IMR-90 (cell line): ENCODE data around the gene SNAP25. TPM values are rescaled to one million over a fixed set of nuclear protein-coding genes. Genes with fewer than 3 reads are reported as not detected.

Experiments used
- ATAC-seq: fragments of 200-7000 bp; cut with Tn5 transposase; 2 replicates; pipeline ENCODE4 v1.9.1; 2020; ENCODE audit warnings: low read depth, mild to moderate bottlenecking, moderate library complexity
- BruUV-seq: library from RNA; stranded (reverse); fragments of 400-500 nt; replicated peaks from 2 replicates; lab custom pipeline; 2021; lab: Mats Ljungman, UMichigan
- CTCF ChIA-PET: fragments of 300-600 bp; formaldehyde crosslinking; extraction: SDS; loops from one replicate; lab custom pipeline; 2021; ENCODE audit warnings: antibody characterized with exemption; lab: Yijun Ruan, JAX
- POLR2A ChIA-PET: fragments of 300-600 bp; sonication (Branson Sonifier 250); formaldehyde crosslinking; loops from one replicate; lab custom pipeline; 2022; ENCODE audit warnings: antibody characterized with exemption; ENCODE audit not compliant: unreplicated experiment; lab: Charles Lee
- DNase-seq: peaks from one replicate; pipeline ENCODE4 v3.0.0; 2013
- H2AFZ ChIP-seq: replicated peaks from 2 replicates; pipeline ENCODE3; 2013; ENCODE audit warnings: low read length, mild to moderate bottlenecking; ENCODE audit not compliant: poor library complexity
- H2AK5ac ChIP-seq: 2 replicates; pipeline ENCODE4 v1.6.1; 2013; ENCODE audit warnings: low read depth, low read length, inconsistent platforms
- H2AK9ac ChIP-seq: replicated peaks from 2 replicates; pipeline ENCODE3; 2013; ENCODE audit warnings: mild to moderate bottlenecking, low read depth, low read length, moderate library complexity; ENCODE audit not compliant: poor library complexity
- H2BK120ac ChIP-seq: 2 replicates; pipeline ENCODE4 v1.6.1; 2013; ENCODE audit warnings: low read depth, low read length, inconsistent platforms
- H2BK15ac ChIP-seq: 3 replicates; pipeline ENCODE4 v1.6.1; 2013; ENCODE audit warnings: low read depth, low read length, inconsistent platforms
- H2BK20ac ChIP-seq: 2 replicates; pipeline ENCODE4 v1.6.1; 2013; ENCODE audit warnings: low read depth, mild to moderate bottlenecking, inconsistent platforms, low read length, moderate library complexity
- H2BK5ac ChIP-seq: 2 replicates; pipeline ENCODE4 v1.6.1; 2013; ENCODE audit warnings: mild to moderate bottlenecking, low read depth, low read length, inconsistent platforms; ENCODE audit not compliant: poor library complexity, severe bottlenecking
- H3K14ac ChIP-seq: replicated peaks from 2 replicates; pipeline ENCODE4 v1.6.1; 2013; ENCODE audit warnings: low read depth, low read length, inconsistent platforms
- H3K18ac ChIP-seq: 2 replicates; pipeline ENCODE4 v1.6.1; 2013; ENCODE audit warnings: low read depth, low read length, control low read depth
- H3K23ac ChIP-seq: 2 replicates; pipeline ENCODE4 v1.6.1; 2013; ENCODE audit warnings: low read depth, low read length, inconsistent platforms
- H3K27ac ChIP-seq: 2 replicates; pipeline ENCODE4 v1.5.1; 2013; ENCODE audit warnings: mild to moderate bottlenecking, control low read depth, low read length; ENCODE audit not compliant: insufficient read depth
- H3K27me3 ChIP-seq: 2 replicates; pipeline ENCODE4 v1.6.1; 2013; ENCODE audit warnings: low read length; ENCODE audit not compliant: control insufficient read depth, insufficient read depth
- H3K36me3 ChIP-seq: 2 replicates; pipeline ENCODE4 v1.6.1; 2013; ENCODE audit warnings: low read length, mixed read lengths; ENCODE audit not compliant: control insufficient read depth, insufficient read depth
- H3K4ac ChIP-seq: 2 replicates; pipeline ENCODE4 v1.6.1; 2013; ENCODE audit warnings: low read depth, low read length, inconsistent platforms
- H3K4me1 ChIP-seq: 2 replicates; pipeline ENCODE4 v1.6.1; 2013; ENCODE audit warnings: low read length, mixed read lengths; ENCODE audit not compliant: control insufficient read depth, insufficient read depth
- H3K4me2 ChIP-seq: 2 replicates; pipeline ENCODE4 v1.6.1; 2013; ENCODE audit warnings: low read depth, mild to moderate bottlenecking, control low read depth, low read length, moderate library complexity
- H3K4me3 ChIP-seq: 2 replicates; pipeline ENCODE4 v1.5.1; 2013; ENCODE audit warnings: low read depth, mild to moderate bottlenecking, control low read depth, low read length, moderate library complexity; ENCODE audit not compliant: insufficient read depth
- H3K56ac ChIP-seq: 2 replicates; pipeline ENCODE4 v1.6.1; 2013; ENCODE audit warnings: low read length, inconsistent platforms; ENCODE audit not compliant: insufficient read depth; ENCODE audit errors: extremely low read depth
- H3K79me1 ChIP-seq, 2 experiments: 2 replicates each; pipeline ENCODE4 v1.6.1; 2013; ENCODE audit warnings: low read length in 2 of 2, inconsistent platforms in 1 of 2, low read depth in 1 of 2
- H3K9ac ChIP-seq: 2 replicates; pipeline ENCODE4 v1.6.1; 2013; ENCODE audit warnings: low read depth, low read length, control low read depth
- H3K9me1 ChIP-seq: 2 replicates; pipeline ENCODE4 v1.6.1; 2013; ENCODE audit warnings: low read length, inconsistent platforms; ENCODE audit not compliant: insufficient read depth
- H3K9me3 ChIP-seq: 2 replicates; pipeline ENCODE4 v1.6.1; 2013; ENCODE audit warnings: low read length; ENCODE audit not compliant: control insufficient read depth, insufficient read depth
- H4K20me1 ChIP-seq: 2 replicates; pipeline ENCODE4 v1.6.1; 2013; ENCODE audit warnings: low read length, inconsistent platforms; ENCODE audit not compliant: insufficient read depth
- H4K5ac ChIP-seq: 2 replicates; pipeline ENCODE4 v1.6.1; 2013; ENCODE audit warnings: mild to moderate bottlenecking, low read depth, low read length, control low read depth
- H4K8ac ChIP-seq, 2 experiments: 2 replicates each; pipeline ENCODE4 v1.6.1; 2013; ENCODE audit warnings: low read depth in 2 of 2, low read length in 2 of 2, control low read depth in 1 of 2, inconsistent platforms in 1 of 2
- H4K91ac ChIP-seq: 2 replicates; pipeline ENCODE4 v1.6.1; 2013; ENCODE audit warnings: low read depth, low read length, inconsistent platforms; ENCODE audit not compliant: insufficient read depth
- BHLHE40 ChIP-seq: fragments of 150-350 bp; IDR thresholded peaks from 2 replicates; pipeline ENCODE4 v1.6.1; 2016; ENCODE audit warnings: mild to moderate bottlenecking, low read depth, low read length
- CEBPB ChIP-seq: IDR thresholded peaks from 2 replicates; pipeline ENCODE4 v1.6.1; 2012; ENCODE audit warnings: low read depth, low read length, improper control_type of control experiment
- CHD1 ChIP-seq: IDR thresholded peaks from 2 replicates; pipeline ENCODE4 v1.6.1; 2012; ENCODE audit warnings: low read depth, low read length, improper control_type of control experiment
- FOS ChIP-seq: fragments of 150-350 bp; IDR thresholded peaks from 2 replicates; pipeline ENCODE4 v1.6.1; 2016; ENCODE audit warnings: low read depth, low read length
- MAFK ChIP-seq: IDR thresholded peaks from 2 replicates; pipeline ENCODE4 v1.6.1; 2012; ENCODE audit warnings: low read depth, low read length, improper control_type of control experiment
- MAZ ChIP-seq: IDR thresholded peaks from 2 replicates; pipeline ENCODE4 v1.6.1; 2012; ENCODE audit warnings: low read depth, mild to moderate bottlenecking, low read length, improper control_type of control experiment, moderate library complexity, borderline replicate concordance
- MXI1 ChIP-seq: IDR thresholded peaks from 2 replicates; pipeline ENCODE4 v1.6.1; 2012; ENCODE audit warnings: low read depth, mild to moderate bottlenecking, low read length, moderate library complexity, borderline replicate concordance
- NFE2L2 ChIP-seq: fragments of 150-350 bp; IDR thresholded peaks from 2 replicates; pipeline ENCODE4 v1.6.1; 2016; ENCODE audit warnings: low read depth, mild to moderate bottlenecking, low read length
- POLR2A ChIP-seq: IDR thresholded peaks from 2 replicates; pipeline ENCODE4 v1.6.1; 2012; ENCODE audit warnings: mild to moderate bottlenecking, low read depth, low read length
- RAD21 ChIP-seq: IDR thresholded peaks from 2 replicates; pipeline ENCODE4 v1.6.1; 2012; ENCODE audit warnings: low read length, improper control_type of control experiment
- RCOR1 ChIP-seq: IDR thresholded peaks from 2 replicates; pipeline ENCODE4 v1.6.1; 2012; ENCODE audit warnings: mild to moderate bottlenecking, low read length, improper control_type of control experiment; ENCODE audit not compliant: insufficient replicate concordance
- RFX5 ChIP-seq: IDR thresholded peaks from 2 replicates; pipeline ENCODE4 v1.8.0; 2012; ENCODE audit warnings: low read depth, mild to moderate bottlenecking, low read length, moderate library complexity
- SMC3 ChIP-seq: fragments of 150-350 bp; IDR thresholded peaks from 2 replicates; pipeline ENCODE4 v1.6.1; 2016; ENCODE audit warnings: low read depth, mild to moderate bottlenecking, antibody characterized with exemption, low read length, moderate library complexity
- WGBS, 2 experiments: methylation state at CpG; one replicate each; pipeline versions ENCODE4 v1.1.5 to v1.1.7; 2013; ENCODE audit warnings: missing lambda C conversion rate in 2 of 2; ENCODE audit not compliant: insufficient read length in 1 of 2; ENCODE audit errors: extremely low coverage in 2 of 2; 5-methylcytosine and 5-hydroxymethylcytosine counted together
- dilution Hi-C: fragments of 300-500 bp; cut with HindIII; formaldehyde crosslinking; loops from one replicate; pipeline ENCODE4 v1.14.3; 2018; ENCODE audit warnings: low sequenced_read_pairs; ENCODE audit not compliant: unreplicated experiment
- in situ Hi-C: fragments of 300-500 bp; cut with MboI; formaldehyde crosslinking; loops from 3 replicates; pipeline ENCODE4 v1.14.3; 2019; ENCODE audit warnings: low sequenced_read_pairs, inconsistent platforms, mixed read lengths
- intact Hi-C: fragments of 100-400 bp; cut with micrococcal nuclease; formaldehyde crosslinking; loops from 2 replicates; pipeline ENCODE4 v1.10.0; 2022
- polyA plus RNA-seq, 3 experiments: library from polyadenylated mRNA; depleted of rRNA; stranded (reverse); fragments of >200 nt; gene quantifications; 2 replicates each; pipeline ENCODE4 v1.2.3, GENCODE V29; 2012; ENCODE audit warnings: low replicate concordance in 1 of 3
- total RNA-seq: library from RNA; depleted of rRNA; stranded (reverse); fragments of >200 nt; gene quantifications from 2 replicates; pipeline ENCODE4 v1.2.3, GENCODE V29; 2012
- TF ChIP-seq, protein P1 (sequence below): conservative IDR thresholded peaks from 2 replicates; pipeline ENCODE4 v1.5.1; 2012; ENCODE audit warnings: mild to moderate bottlenecking, low read depth, low read length, improper control_type of control experiment
- TF ChIP-seq, protein P2 (sequence below): fragments of 150-350 bp; IDR thresholded peaks from 2 replicates; pipeline ENCODE4 v1.6.1; 2016; ENCODE audit warnings: low read depth, mild to moderate bottlenecking, low read length, moderate library complexity, borderline replicate concordance
- TF ChIP-seq, protein P3 (sequence below): fragments of 150-350 bp; IDR thresholded peaks from 2 replicates; pipeline ENCODE4 v1.6.1; 2017; ENCODE audit warnings: mild to moderate bottlenecking, antibody characterized with exemption, low read length, low read depth

The SNAP25 gene
- total and polyA plus RNA-seq, 2 of the 4 experiments (the other 2 are of a cell fraction), result 1.1 to 2.8 TPM

DNA sequence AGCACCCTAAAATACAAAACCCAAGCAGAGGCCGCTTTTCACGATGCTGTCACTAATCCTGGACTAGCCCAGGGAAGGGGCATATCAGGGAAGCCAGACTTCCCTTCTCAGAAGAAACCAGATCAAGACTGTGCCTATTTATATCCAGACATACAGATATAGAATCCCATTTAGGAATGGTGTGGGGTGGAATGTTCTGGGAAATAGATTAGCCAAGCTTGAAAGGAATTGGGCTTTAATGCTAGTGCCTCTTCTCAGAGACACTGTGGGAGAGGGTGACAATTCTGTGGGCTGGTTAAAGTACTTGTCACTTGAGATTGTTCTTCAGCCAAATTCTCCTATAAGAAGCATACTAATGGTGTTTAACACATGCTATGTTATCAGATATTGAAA, 45.5 kb downstream of the SNAP25 start:
- Histone ChIP-seq H4K8ac (no peak overlapping the region), H3K4me2 (no peak overlapping the region), H3K14ac (no peak overlapping the region), H3K4me1 (peaks cover 9% of the 10 kb centered on the region), H4K5ac (no peak overlapping the region), H2AK5ac (no peak overlapping the region), H3K18ac (no peak overlapping the region), H4K91ac (no peak overlapping the region; the same call in 1 of the 2 replicates), H3K79me1 (no peaks in the 10 kb centered on the region), H3K4ac (no peak overlapping the region), H3K27ac (no peak overlapping the region), H2BK5ac (no peak overlapping the region), H2BK20ac (no peak overlapping the region), H3K36me3 (peaks cover 3% of the 10 kb centered on the region), H2BK120ac (no peak overlapping the region), H3K9me1 (peaks cover 3% of the 10 kb centered on the region; the same call in 1 of the 2 replicates), H3K27me3 (no peaks in the 10 kb centered on the region), H2AK9ac (no peak overlapping the region), H3K4me3 (no peak overlapping the region), H3K9ac (no peak overlapping the region), H3K23ac (no peak overlapping the region), H2AFZ (no peak overlapping the region), H2BK15ac (no peak overlapping the region), H4K20me1 (no peaks in the 10 kb centered on the region), H3K56ac (no peak overlapping the region), H3K9me3 (no peaks in the 10 kb centered on the region)
- dilution Hi-C loops, result no loop called here
- no CpG with 5 or more reads among the region's 2 CpGs for WGBS, 2 experiments
- POLR2A ChIA-PET, result no interaction called here
- intact Hi-C loops, result no loop called here
- DNase-seq, result no peak
- in situ Hi-C loops, result no loop called here
- TF ChIP-seq, protein P1, sequence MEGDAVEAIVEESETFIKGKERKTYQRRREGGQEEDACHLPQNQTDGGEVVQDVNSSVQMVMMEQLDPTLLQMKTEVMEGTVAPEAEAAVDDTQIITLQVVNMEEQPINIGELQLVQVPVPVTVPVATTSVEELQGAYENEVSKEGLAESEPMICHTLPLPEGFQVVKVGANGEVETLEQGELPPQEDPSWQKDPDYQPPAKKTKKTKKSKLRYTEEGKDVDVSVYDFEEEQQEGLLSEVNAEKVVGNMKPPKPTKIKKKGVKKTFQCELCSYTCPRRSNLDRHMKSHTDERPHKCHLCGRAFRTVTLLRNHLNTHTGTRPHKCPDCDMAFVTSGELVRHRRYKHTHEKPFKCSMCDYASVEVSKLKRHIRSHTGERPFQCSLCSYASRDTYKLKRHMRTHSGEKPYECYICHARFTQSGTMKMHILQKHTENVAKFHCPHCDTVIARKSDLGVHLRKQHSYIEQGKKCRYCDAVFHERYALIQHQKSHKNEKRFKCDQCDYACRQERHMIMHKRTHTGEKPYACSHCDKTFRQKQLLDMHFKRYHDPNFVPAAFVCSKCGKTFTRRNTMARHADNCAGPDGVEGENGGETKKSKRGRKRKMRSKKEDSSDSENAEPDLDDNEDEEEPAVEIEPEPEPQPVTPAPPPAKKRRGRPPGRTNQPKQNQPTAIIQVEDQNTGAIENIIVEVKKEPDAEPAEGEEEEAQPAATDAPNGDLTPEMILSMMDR, result no peak
- TF ChIP-seq RFX5 (no peak), MAZ (no peak), SMC3 (no peak), RAD21 (no peak), CEBPB (no peak), POLR2A (no peak), MAFK (no peak), BHLHE40 (no peak), CHD1 (no peak), NFE2L2 (no peak), RCOR1 (no peak), MXI1 (no peak), FOS (no peak)
- TF ChIP-seq, protein P2, sequence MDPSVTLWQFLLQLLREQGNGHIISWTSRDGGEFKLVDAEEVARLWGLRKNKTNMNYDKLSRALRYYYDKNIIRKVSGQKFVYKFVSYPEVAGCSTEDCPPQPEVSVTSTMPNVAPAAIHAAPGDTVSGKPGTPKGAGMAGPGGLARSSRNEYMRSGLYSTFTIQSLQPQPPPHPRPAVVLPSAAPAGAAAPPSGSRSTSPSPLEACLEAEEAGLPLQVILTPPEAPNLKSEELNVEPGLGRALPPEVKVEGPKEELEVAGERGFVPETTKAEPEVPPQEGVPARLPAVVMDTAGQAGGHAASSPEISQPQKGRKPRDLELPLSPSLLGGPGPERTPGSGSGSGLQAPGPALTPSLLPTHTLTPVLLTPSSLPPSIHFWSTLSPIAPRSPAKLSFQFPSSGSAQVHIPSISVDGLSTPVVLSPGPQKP, result no peak
- TF ChIP-seq, protein P3, sequence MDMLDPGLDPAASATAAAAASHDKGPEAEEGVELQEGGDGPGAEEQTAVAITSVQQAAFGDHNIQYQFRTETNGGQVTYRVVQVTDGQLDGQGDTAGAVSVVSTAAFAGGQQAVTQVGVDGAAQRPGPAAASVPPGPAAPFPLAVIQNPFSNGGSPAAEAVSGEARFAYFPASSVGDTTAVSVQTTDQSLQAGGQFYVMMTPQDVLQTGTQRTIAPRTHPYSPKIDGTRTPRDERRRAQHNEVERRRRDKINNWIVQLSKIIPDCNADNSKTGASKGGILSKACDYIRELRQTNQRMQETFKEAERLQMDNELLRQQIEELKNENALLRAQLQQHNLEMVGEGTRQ, result no peak
- BruUV-seq, result no TSS peak
- CTCF ChIA-PET, result no interaction called here
- ATAC-seq, result peak; percentile 35; the same call in 1 of the 2 replicates
